SK-N-SH treated with all-trans-retinoic acid at 6 μM for 48 hours (cell line): ENCODE measurements around the gene WNK1.

ENCODE experiments used
- ARNTL ChIP-seq: fragments of 450-650 bp; formaldehyde crosslinking; IDR thresholded peaks from 2 replicates; pipeline ENCODE4 v1.5.0; 2020; ENCODE audit warnings: low read depth, mild to moderate bottlenecking, moderate library complexity, borderline replicate concordance
- CSDC2 ChIP-seq: fragments of 250-450 bp; sonication (Bioruptor Pico); IDR thresholded peaks from 2 replicates; pipeline ENCODE4 v1.5.0; 2020; ENCODE audit warnings: mild to moderate bottlenecking, moderate library complexity
- PATZ1 ChIP-seq: fragments of 250-450 bp; sonication (Bioruptor Pico); IDR thresholded peaks from 2 replicates; pipeline ENCODE4 v1.8.0; 2020; ENCODE audit warnings: mild to moderate bottlenecking, moderate library complexity, borderline replicate concordance
- TSHZ2 ChIP-seq: fragments of 250-450 bp; sonication (Bioruptor Pico); IDR thresholded peaks from 2 replicates; pipeline ENCODE4 v1.5.0; 2020; ENCODE audit warnings: mild to moderate bottlenecking, moderate library complexity
- ZC3H10 ChIP-seq: fragments of 250-450 bp; sonication (Bioruptor Pico); IDR thresholded peaks from 2 replicates; pipeline ENCODE4 v1.5.1; 2021; ENCODE audit warnings: mild to moderate bottlenecking, moderate library complexity

DNA sequence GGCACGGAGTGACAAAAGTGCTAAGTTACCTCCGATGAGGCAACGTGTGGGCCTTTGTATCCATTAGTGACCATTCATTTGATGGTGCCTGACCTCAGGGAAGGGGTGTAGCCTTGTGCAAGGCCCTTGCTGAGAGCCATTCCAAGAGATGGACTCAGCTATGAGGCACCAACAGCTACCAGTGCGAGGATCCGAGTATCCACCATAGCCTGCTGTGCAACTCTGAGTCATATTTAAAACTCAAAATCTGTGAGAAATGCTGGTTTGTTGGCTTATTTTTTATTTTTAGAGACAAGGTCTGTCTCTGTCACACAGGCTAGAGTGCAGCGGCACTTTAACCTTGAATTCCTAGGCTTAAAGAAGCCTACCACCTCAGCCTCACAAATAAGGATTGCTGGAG is 25.1 kb upstream of the WNK1 start:
- TF ChIP-seq TSHZ2 (CRISPR knock-in tag): no peak
- no peak for TF ChIP-seq ARNTL (CRISPR knock-in tag)
- TF ChIP-seq ZC3H10: no peak
- TF ChIP-seq PATZ1 (CRISPR knock-in tag): no peak
- TF ChIP-seq CSDC2 (CRISPR knock-in tag): no peak
